ENCODE measurements around the gene STKLD1.

DNA sequence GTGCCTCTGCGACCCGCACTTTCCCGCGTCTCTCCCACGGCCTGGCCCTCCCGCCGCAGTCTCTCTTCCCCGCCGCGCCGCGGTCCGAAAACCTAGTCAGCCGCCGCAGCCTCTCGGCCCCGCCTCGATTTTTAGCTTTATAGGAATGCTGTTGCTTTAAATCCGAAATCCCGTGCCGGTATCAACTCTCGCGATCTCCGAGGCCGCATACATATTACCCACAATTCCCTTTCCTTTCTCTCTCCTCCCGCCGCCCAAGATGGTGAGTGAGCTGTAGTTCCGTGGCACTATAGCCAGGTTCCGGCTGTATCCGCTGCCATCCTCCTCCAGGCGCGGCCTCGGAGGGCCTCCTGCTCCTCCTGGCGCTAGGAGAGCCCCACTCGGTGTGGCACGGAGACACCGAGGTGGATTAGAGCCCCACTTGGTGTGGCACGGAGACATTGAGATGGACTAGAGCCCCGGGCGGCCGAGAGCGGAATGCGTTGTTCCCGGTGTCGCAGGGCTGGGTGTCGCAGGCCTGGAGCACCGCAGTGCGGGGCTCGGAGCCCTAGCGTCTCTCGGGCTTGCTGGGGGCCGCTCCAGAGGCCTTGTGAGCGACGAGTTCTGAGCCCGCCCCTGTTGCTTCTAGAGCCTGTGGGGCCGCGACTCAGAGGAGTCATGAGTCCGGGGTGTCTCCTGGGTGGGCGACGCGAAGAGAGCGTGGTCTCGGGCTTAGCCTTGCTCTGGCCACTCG lies 28.0 kb upstream of the STKLD1 start, which contains the start of the genes MED22 and RPL7A:
- TF ChIP-seq ZNF274 (IDR thresholded peaks at IDR 0.05; ENCODE audit: low read depth, low read length) = no peak
- TF ChIP-seq YY1 (IDR thresholded peaks at IDR 0.05; ENCODE audit: insufficient read depth, insufficient read length) = peak; percentile 69
